HUDEP-2 (cell line): ENCODE results near the gene PPM1M.

Experiments used
- DNase-seq, 76 experiments: peaks; one replicate each; lab custom pipeline; 2025; ENCODE audit not compliant: unreplicated experiment in 76 of 76; lab: John Stamatoyannopoulos, UW

PPM1M gene

GRCh38 chr3:52243791-52244628 lies 1.5 kb upstream of the PPM1M start:
- DNase-seq = peak in 5 of 76 experiments; percentile 10 to 61 (median 18)

- no peak for DNase-seq
These were observed 683 bp downstream of the PPM1M start for GRCh38 chr3:52246264-52246620.

GRCh38 chr3:52246728-52247408 lies 1.3 kb downstream of the PPM1M start:
- DNase-seq = no peak

- no peak for DNase-seq
These were observed 2.0 kb downstream of the PPM1M start for GRCh38 chr3:52247409-52248164.

- no peak for DNase-seq
These were observed 2.6 kb downstream of the PPM1M start for GRCh38 chr3:52248165-52248541.

GRCh38 chr3:52248816-52249547 lies 3.4 kb downstream of the PPM1M start:
- peak in 4 of 76 experiments; percentile 2 to 32 (median 16) for DNase-seq

- DNase-seq = no peak
These were observed 4.1 kb downstream of the PPM1M start for GRCh38 chr3:52249683-52250082.

- DNase-seq = no peak
These were observed 4.6 kb downstream of the PPM1M start for GRCh38 chr3:52250122-52250521.

GRCh38 chr3:52253314-52254304 lies 8.1 kb downstream of the PPM1M start:
- DNase-seq = peak in 45 of 76 experiments; percentile 4 to 67 (median 33)

- DNase-seq = no peak
These were observed 9.0 kb downstream of the PPM1M start for GRCh38 chr3:52254608-52255007.

GRCh38 chr3:52256159-52256558 lies 10.6 kb downstream of the PPM1M start:
- DNase-seq = no peak

- no peak for DNase-seq
These were observed 11.1 kb downstream of the PPM1M start for GRCh38 chr3:52256622-52257021.

GRCh38 chr3:52257911-52258310 lies 12.4 kb downstream of the PPM1M start:
- no peak for DNase-seq

- DNase-seq = no peak
These were observed 13.5 kb downstream of the PPM1M start for GRCh38 chr3:52259035-52259434.

- no peak for DNase-seq
These were observed 13.9 kb downstream of the PPM1M start for GRCh38 chr3:52259448-52259847.

GRCh38 chr3:52262447-52262846 lies 16.9 kb downstream of the PPM1M start:
- no peak for DNase-seq

GRCh38 chr3:52265387-52265786 lies 19.8 kb downstream of the PPM1M start:
- no peak for DNase-seq

- no peak for DNase-seq
These were observed 22.5 kb downstream of the PPM1M start for GRCh38 chr3:52268036-52268435.

GRCh38 chr3:52269776-52270175 lies 24.2 kb downstream of the PPM1M start:
- DNase-seq = no peak
